ENCODE measurements around the gene AHI1. TPM values are rescaled to one million over a fixed set of nuclear protein-coding genes. Genes with fewer than 3 reads are reported as not detected.

The AHI1 gene
- polyA plus RNA-seq, 1 of the 3 experiments (the other 2 are of a cell fraction) = 7.3 TPM

GRCh38 chr6:135265278-135265677 is 232.3 kb downstream of the AHI1 start:
- TF ChIP-seq POLR2AphosphoS5 (IDR thresholded peaks at IDR 0.05; ENCODE audit: low read depth, low read length) (no peak), TCF12 (IDR thresholded peaks at IDR 0.05) (no peak), JUND (IDR thresholded peaks at IDR 0.05) (no peak), RCOR1 (IDR thresholded peaks at IDR 0.05; ENCODE audit: low read length) (no peak), RFX5 (IDR thresholded peaks at IDR 0.05; ENCODE audit: low read length) (no peak), ELF1 (IDR thresholded peaks at IDR 0.05) (no peak), YY1 (IDR thresholded peaks at IDR 0.05; ENCODE audit: low read depth) (no peak), NFIC (IDR thresholded peaks at IDR 0.05; ENCODE audit: borderline replicate concordance) (no peak), IRF3 (IDR thresholded peaks at IDR 0.05; ENCODE audit: low read depth, low read length) (no peak), MEF2A (IDR thresholded peaks at IDR 0.05; ENCODE audit: borderline replicate concordance, low read depth) (no peak), FOXM1 (IDR thresholded peaks at IDR 0.05; ENCODE audit: low read depth) (no peak), EP300 (IDR thresholded peaks at IDR 0.05; ENCODE audit: borderline replicate concordance in 1 of 2, low read depth in 1 of 2, low read length in 1 of 2) (no peak)
- TF ChIP-seq, protein P1, sequence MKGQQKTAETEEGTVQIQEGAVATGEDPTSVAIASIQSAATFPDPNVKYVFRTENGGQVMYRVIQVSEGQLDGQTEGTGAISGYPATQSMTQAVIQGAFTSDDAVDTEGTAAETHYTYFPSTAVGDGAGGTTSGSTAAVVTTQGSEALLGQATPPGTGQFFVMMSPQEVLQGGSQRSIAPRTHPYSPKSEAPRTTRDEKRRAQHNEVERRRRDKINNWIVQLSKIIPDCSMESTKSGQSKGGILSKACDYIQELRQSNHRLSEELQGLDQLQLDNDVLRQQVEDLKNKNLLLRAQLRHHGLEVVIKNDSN (IDR thresholded peaks at IDR 0.05; ENCODE audit: borderline replicate concordance, low read depth) = no peak
- TF ChIP-seq, protein P2, sequence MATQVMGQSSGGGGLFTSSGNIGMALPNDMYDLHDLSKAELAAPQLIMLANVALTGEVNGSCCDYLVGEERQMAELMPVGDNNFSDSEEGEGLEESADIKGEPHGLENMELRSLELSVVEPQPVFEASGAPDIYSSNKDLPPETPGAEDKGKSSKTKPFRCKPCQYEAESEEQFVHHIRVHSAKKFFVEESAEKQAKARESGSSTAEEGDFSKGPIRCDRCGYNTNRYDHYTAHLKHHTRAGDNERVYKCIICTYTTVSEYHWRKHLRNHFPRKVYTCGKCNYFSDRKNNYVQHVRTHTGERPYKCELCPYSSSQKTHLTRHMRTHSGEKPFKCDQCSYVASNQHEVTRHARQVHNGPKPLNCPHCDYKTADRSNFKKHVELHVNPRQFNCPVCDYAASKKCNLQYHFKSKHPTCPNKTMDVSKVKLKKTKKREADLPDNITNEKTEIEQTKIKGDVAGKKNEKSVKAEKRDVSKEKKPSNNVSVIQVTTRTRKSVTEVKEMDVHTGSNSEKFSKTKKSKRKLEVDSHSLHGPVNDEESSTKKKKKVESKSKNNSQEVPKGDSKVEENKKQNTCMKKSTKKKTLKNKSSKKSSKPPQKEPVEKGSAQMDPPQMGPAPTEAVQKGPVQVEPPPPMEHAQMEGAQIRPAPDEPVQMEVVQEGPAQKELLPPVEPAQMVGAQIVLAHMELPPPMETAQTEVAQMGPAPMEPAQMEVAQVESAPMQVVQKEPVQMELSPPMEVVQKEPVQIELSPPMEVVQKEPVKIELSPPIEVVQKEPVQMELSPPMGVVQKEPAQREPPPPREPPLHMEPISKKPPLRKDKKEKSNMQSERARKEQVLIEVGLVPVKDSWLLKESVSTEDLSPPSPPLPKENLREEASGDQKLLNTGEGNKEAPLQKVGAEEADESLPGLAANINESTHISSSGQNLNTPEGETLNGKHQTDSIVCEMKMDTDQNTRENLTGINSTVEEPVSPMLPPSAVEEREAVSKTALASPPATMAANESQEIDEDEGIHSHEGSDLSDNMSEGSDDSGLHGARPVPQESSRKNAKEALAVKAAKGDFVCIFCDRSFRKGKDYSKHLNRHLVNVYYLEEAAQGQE (IDR thresholded peaks at IDR 0.05; ENCODE audit: low read depth, low read length) = no peak
- TF ChIP-seq, protein P3, sequence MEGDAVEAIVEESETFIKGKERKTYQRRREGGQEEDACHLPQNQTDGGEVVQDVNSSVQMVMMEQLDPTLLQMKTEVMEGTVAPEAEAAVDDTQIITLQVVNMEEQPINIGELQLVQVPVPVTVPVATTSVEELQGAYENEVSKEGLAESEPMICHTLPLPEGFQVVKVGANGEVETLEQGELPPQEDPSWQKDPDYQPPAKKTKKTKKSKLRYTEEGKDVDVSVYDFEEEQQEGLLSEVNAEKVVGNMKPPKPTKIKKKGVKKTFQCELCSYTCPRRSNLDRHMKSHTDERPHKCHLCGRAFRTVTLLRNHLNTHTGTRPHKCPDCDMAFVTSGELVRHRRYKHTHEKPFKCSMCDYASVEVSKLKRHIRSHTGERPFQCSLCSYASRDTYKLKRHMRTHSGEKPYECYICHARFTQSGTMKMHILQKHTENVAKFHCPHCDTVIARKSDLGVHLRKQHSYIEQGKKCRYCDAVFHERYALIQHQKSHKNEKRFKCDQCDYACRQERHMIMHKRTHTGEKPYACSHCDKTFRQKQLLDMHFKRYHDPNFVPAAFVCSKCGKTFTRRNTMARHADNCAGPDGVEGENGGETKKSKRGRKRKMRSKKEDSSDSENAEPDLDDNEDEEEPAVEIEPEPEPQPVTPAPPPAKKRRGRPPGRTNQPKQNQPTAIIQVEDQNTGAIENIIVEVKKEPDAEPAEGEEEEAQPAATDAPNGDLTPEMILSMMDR (IDR thresholded peaks at IDR 0.05) = no peak
- TF ChIP-seq, protein P4, sequence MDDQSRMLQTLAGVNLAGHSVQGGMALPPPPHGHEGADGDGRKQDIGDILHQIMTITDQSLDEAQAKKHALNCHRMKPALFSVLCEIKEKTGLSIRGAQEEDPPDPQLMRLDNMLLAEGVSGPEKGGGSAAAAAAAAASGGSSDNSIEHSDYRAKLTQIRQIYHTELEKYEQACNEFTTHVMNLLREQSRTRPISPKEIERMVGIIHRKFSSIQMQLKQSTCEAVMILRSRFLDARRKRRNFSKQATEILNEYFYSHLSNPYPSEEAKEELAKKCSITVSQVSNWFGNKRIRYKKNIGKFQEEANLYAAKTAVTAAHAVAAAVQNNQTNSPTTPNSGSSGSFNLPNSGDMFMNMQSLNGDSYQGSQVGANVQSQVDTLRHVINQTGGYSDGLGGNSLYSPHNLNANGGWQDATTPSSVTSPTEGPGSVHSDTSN (IDR thresholded peaks at IDR 0.05) = no peak
- Histone ChIP-seq H3K4me2 (no peak overlapping the region), H4K20me1 (ENCODE audit: insufficient read depth) (no peaks in the 10 kb centered on the region), H3K9me2 (no peaks in the 10 kb centered on the region), H3K4me1 (ENCODE audit: control insufficient read depth in 1 of 2, insufficient read depth in 2 of 2, low read depth in 1 of 2, low read length in 1 of 2) (no peaks in the 10 kb centered on the region), H3K27ac (ENCODE audit: low read depth in 2 of 2, low read length in 1 of 2) (no peak overlapping the region), H3K9me3 (no peaks in the 10 kb centered on the region), H3K4me3 (ENCODE audit: low read depth in 2 of 2, low read length in 1 of 2) (no peak overlapping the region), H3K9ac (no peak overlapping the region), H3K27me3 (ENCODE audit: insufficient read depth) (no peaks in the 10 kb centered on the region), H3K36me3 (replicated peaks in 1 of 2; ENCODE audit: control insufficient read depth in 1 of 2, insufficient read depth in 2 of 2, low read length in 1 of 2) (no peaks in the 10 kb centered on the region), H3K79me2 (ENCODE audit: insufficient read depth) (no peaks in the 10 kb centered on the region), H2AFZ (ENCODE audit: low read depth) (no peak overlapping the region), H3F3A (replicated peaks; ENCODE audit: insufficient read depth) (no peaks in the 10 kb centered on the region)
- POLR2A ChIA-PET = no interaction called here
- DNase-seq = no peak
- CTCF ChIA-PET = interaction anchor here (0.9 kb wide), 1 partner anchor 125 kb away, joined by 3 read pairs; no protein-coding TSS in a partner anchor
- 93% methylated on average over 3 of the region's 3 CpGs for WGBS (ENCODE audit: low lambda C conversion rate)
